PC-3 (cell line): ENCODE data around the gene MS4A18.

Source experiments
- CTCF ChIP-seq: fragments of 300-600 bp; sonication (generic); conservative IDR thresholded peaks from 2 replicates; pipeline ENCODE4 v1.5.1; 2017; ENCODE audit warnings: antibody characterized with exemption, low read depth, mild to moderate bottlenecking, low read length
- EZH2 ChIP-seq: fragments of 300-600 bp; sonication (generic); IDR thresholded peaks from one replicate; pipeline ENCODE4 v1.6.1; 2017; ENCODE audit warnings: antibody characterized with exemption, mild to moderate bottlenecking, low read length; ENCODE audit not compliant: unreplicated experiment

- TF ChIP-seq CTCF, result no peak
- TF ChIP-seq EZH2, result no peak
Measured at GRCh38 chr11:60701469-60701818, 23.1 kb upstream of the MS4A18 start.
